Measurements from ENCODE around the gene ACOT13. TPM values are rescaled to one million over a fixed set of nuclear protein-coding genes. Genes with fewer than 3 reads are reported as not detected.

ACOT13 gene
- 10 to 100 TPM in 2 of 4 donors, 1 to 10 TPM in 2; 5.6 to 16.8 (median 11.2) TPM for total RNA-seq

DNA sequence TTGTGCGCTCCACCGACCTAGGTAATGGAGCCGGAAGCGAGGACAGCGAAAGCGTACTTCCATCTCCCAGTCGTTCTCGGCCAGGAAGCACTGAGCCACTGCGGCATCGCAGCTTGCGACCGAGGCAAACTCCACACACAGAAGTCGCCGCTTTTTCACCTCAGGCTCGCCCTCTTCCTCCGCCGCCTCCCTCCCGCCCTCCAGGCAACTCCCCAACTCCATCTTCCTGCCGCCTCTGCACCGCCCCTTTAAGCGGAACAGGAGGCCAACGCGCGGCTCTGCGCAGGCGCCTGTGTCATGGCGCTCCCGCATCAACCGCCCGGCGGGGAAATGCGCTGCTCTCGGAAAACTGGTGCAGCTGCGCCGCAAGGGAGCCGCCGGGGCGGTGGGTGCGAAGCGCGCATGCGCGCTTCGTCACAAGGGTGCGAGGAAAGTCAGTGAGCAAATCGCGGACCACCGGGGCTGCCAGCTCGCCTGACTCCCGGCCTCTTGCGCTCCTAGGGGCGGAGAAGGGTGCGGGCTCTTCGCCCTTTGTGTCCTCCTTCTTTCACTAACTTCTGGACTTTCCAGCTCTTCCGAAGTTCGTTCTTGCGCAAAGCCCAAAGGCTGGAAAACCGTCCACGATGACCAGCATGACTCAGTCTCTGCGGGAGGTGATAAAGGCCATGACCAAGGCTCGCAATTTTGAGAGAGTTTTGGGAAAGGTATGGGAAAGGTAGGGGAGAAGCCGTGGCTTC is at the start of gene ACOT13, which contains the start of gene TDP2:
Gene ACOT13, plus strand, starts transcription at position 437 of the 737 bp plus-strand sequence. Its CDS starts 187 bp downstream, at position 624.
Gene TDP2, minus strand, starts transcription at position 259 of the 737 bp plus-strand sequence. Its CDS starts 37 bp downstream, at position 222.
- in situ Hi-C loops (cut with MboI; ENCODE audit: low pct_ligation_motif_present in 1 of 4, low pct_unique_long_range_greater_than_20kb in 1 of 4, low sequenced_read_pairs in 3 of 4) = no loop called here
- TF ChIP-seq EP300 (IDR thresholded peaks at IDR 0.05; ENCODE audit: low read depth) = no peak
- peak; percentile 80 to 91 (median 90) for TF ChIP-seq POLR2AphosphoS5 (IDR thresholded peaks at IDR 0.05)
- TF ChIP-seq POLR2A (IDR thresholded peaks at IDR 0.05) = peak; percentile 94
- TF ChIP-seq CTCF (IDR thresholded peaks at IDR 0.05) = peak; percentile 50 to 84 (median 57)
- intact Hi-C loops (cut with DNase I; ENCODE audit: low total_unique reads) = no loop called here

DNA sequence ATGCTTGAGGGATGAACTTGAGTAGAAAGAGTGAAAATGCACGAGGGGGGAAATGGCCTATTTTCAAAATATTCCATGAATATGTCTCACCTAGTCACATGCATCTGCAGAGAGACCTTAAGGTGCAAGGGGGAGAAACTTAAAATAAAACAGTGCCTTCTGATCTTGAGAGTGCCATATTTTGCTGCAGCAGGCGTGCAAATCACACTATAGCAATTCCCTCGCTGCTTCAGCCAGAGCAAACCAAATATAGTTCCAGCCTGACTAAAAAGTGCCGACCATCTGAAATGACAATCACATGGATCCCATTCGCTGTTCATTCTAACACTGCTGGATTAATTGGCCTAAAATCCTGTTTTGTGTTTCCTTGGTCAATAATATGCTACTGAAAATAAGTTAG is 47.2 kb upstream of the ACOT13 start:
- H3K27ac ChIP-seq = no peak overlapping the region
- in situ Hi-C loops (cut with MboI; ENCODE audit: low pct_ligation_motif_present in 1 of 4, low pct_unique_long_range_greater_than_20kb in 1 of 4, low sequenced_read_pairs in 3 of 4) (no loop called here), intact Hi-C loops (cut with DNase I; ENCODE audit: low total_unique reads) (no loop called here)
- 92 to 100% methylated on average over 3 to 5 of the region's 5 CpGs for WGBS, 2 donors (ENCODE audit: low coverage in 1 of 2)
- H3K27me3 ChIP-seq = no peaks in the 10 kb centered on the region
- no peaks in the 10 kb centered on the region for H3K4me1 ChIP-seq
- no peaks in the 10 kb centered on the region for H3K36me3 ChIP-seq
- H3K4me3 ChIP-seq = no peak overlapping the region
- H3K9me3 ChIP-seq = no peaks in the 10 kb centered on the region
- TF ChIP-seq POLR2A (IDR thresholded peaks at IDR 0.05) (no peak), CTCF (IDR thresholded peaks at IDR 0.05) (no peak), EP300 (IDR thresholded peaks at IDR 0.05; ENCODE audit: low read depth) (no peak), POLR2AphosphoS5 (IDR thresholded peaks at IDR 0.05) (no peak)
- DNase-seq = no peak

More for the DNA sequence above, at the start of gene ACOT13, which contains the start of gene TDP2:
- Histone ChIP-seq H3K27ac (peak within 1 kb of the TSS; percentile 92 to 97 (median 94)), H3K27me3 (no peaks in the 10 kb centered on the region), H3K4me1 (peaks cover 7 to 52% (median 32%) of the 10 kb centered on the region in 4 donors), H3K36me3 (no peaks in the 10 kb centered on the region), H3K4me3 (peak within 1 kb of the TSS; percentile 50 to 89 (median 70)), H3K9me3 (peaks cover 5 to 8% of the 10 kb centered on the region in 2 donors)
- DNase-seq = peak; percentile 96
- 1% methylated on average over 44 of the region's 62 CpGs; no CpG with 5 or more reads in 1 of the 2 donors for WGBS, 2 donors (ENCODE audit: low coverage in 1 of 2)

DNA sequence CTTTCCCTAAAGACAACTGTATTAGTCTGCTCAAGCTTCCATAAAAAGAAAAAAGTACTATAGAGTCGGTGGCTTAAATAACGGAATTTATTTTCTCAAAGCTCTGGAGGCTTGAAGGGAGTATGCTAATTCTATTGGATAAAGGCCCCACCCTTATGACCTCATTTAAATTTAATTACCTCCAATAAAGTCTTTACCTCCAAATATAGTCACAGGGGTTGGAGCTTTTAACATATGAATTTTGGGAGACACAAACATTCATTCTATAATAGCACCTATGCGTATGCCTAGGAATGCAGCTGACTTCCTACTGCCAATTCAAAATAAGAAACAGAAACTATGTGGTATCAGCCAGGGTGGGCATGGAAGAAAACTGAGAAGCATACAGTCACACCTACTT is 46.2 kb upstream of the ACOT13 start:
- no peak for DNase-seq
- Histone ChIP-seq H3K27ac (no peak overlapping the region), H3K27me3 (no peaks in the 10 kb centered on the region), H3K9me3 (no peaks in the 10 kb centered on the region), H3K4me1 (no peaks in the 10 kb centered on the region), H3K36me3 (no peaks in the 10 kb centered on the region), H3K4me3 (no peak overlapping the region)
- intact Hi-C loops (cut with DNase I; ENCODE audit: low total_unique reads) (no loop called here), in situ Hi-C loops (cut with MboI; ENCODE audit: low pct_ligation_motif_present in 1 of 4, low pct_unique_long_range_greater_than_20kb in 1 of 4, low sequenced_read_pairs in 3 of 4) (no loop called here)
- 93 to 96% methylated on average over 2 to 3 of the region's 3 CpGs for WGBS, 2 donors (ENCODE audit: low coverage in 1 of 2)
- TF ChIP-seq EP300 (IDR thresholded peaks at IDR 0.05; ENCODE audit: low read depth) (no peak), POLR2A (IDR thresholded peaks at IDR 0.05) (no peak), POLR2AphosphoS5 (IDR thresholded peaks at IDR 0.05) (no peak), CTCF (IDR thresholded peaks at IDR 0.05) (no peak)

DNA sequence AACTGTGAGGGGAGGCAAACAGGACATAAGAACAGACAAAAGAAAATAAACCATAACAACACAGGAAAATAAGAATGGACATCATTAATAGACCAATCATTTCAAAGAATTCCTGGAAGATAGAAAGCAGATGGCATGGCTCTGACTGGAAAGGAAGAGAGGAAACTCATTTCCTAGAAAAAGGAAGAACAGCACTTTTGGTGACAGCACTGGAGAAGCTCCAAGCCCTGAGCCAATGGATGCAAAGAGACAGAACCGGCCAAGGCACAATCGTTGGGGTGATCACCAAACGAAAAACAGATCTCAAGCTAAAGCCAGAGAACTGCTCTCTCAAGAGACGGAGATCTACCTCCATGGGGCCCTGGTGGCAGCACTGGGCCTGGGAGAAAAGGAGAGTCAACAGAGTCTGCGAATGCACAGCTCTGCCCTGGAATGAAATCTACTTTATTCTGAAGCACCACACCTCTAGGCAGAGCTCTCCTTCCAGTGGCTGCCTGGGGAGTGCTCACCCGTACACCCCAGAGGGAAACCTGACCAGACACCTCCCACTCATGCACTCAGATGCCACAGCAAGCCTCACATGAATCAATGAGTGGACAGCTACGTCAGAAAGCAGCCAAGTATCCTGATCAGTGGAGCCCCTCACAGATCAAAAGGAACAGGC is 45.1 kb upstream of the ACOT13 start:
- no peaks in the 10 kb centered on the region for H3K36me3 ChIP-seq
- no peaks in the 10 kb centered on the region for H3K9me3 ChIP-seq
- no peak overlapping the region for H3K27ac ChIP-seq
- no peaks in the 10 kb centered on the region for H3K27me3 ChIP-seq
- intact Hi-C loops (cut with DNase I; ENCODE audit: low total_unique reads) = no loop called here
- H3K4me3 ChIP-seq = no peak overlapping the region
- in situ Hi-C loops (cut with MboI; ENCODE audit: low pct_ligation_motif_present in 1 of 4, low pct_unique_long_range_greater_than_20kb in 1 of 4, low sequenced_read_pairs in 3 of 4) = no loop called here
- DNase-seq = no peak
- WGBS, 2 donors (ENCODE audit: low coverage in 1 of 2) = 56 to 86% methylated on average over 1 to 7 of the region's 7 CpGs
- TF ChIP-seq EP300 (IDR thresholded peaks at IDR 0.05; ENCODE audit: low read depth) (no peak), POLR2A (IDR thresholded peaks at IDR 0.05) (no peak), CTCF (IDR thresholded peaks at IDR 0.05) (no peak), POLR2AphosphoS5 (IDR thresholded peaks at IDR 0.05) (no peak)
- no peaks in the 10 kb centered on the region for H3K4me1 ChIP-seq
